ENCODE data around the gene SORL1.
"Not testable (repeated sequence)": the region's sequence is repeated elsewhere in the genome, so short reads cannot be mapped to it uniquely, and the experiment has no call there.

The SORL1 gene

DNA sequence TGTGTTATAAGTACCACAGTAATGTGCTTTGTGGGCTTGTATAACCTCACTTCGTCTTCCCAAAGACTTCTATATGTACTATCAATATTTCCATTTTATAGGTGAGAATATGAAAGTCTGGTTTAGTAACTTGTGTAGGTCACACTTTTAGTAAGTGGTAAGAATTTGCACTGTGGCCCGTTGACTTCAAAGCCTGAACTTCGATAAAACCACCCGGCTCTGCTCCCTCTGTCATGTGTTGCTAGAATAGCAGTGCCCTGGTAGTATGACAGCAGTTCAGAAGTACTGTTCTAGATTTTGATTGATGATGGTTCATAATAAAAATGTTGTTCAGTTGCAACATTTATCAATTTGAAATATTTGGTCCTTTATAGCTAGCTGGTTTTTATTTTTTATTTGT is 110.9 kb downstream of the SORL1 start:
- no peak for DNase-seq

DNA sequence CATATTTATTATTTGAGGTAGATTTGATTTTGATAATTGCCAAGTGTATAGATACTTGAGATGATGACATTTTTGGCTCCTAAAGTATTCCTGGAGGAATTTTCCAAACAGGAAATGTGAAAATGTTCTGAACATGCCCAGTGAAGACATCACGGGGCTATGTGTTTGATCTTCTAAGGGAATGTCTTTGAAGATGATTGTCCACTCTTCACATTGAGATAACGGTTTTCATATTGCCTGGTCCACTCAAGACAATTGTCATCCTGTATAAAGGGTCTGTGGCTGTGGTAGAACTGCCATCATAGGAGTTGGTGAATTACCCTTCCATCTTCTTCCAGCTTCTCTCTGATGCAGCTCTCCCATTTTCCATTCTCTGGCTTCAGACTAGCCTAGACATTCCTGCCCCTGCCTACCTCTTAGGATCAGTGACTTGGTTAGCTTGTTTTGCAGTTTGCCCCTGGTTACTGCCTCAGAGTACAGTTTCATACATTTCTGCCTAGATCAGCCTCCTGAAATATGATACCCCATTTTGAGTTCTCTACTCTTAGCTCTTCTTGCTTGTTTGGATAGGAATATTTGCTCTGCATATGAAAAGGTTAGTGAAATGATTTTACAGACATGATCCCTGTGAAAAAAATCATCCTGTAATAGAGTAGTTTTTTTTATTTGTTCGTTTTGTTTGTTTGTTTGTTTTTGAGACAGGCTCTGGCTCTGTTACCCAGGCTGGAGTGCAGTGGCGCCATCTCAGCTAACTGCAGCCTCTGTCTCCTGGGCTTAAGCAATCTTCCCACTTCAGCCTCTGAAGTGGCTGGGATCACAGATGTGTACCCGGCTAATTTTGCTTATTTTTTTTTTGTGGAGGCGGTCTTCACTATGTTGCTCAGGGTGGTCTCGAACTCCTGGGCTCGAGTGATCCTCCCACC is 112.0 kb downstream of the SORL1 start:
- DNase-seq = no peak

DNA sequence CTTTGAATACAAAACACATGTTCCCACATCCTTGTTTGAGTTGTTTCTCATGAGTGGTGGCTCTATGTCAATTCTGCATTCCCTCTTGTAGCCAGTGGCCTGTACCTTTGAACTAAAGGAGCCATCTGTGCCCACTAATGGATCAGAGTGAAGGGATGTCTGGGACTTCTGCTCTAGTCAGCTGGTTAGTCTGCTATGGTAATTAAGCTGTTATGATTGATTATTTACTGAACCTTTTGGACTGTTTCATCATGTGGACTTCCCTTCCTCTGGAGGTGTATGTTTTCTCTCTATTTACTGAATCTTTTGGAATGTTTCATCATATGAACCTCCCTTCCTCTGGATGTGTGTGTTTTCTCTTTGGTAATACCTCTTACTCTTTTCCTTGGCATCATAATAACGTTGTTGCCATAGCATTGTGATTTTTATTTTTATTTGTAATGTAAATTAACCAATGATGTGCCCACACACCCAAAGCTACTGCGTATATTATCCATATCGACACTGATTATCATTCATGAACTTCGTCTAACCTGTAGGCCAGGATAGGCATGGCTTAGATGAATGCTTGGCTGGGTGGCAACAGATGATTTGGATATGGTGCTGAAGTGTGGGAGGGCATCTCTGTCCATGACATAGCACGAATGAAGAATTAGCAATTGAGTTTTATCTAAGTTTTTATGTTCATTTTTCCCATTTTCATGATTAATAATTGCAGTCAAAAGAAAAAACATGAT is 113.0 kb downstream of the SORL1 start:
- no peak for DNase-seq

DNA sequence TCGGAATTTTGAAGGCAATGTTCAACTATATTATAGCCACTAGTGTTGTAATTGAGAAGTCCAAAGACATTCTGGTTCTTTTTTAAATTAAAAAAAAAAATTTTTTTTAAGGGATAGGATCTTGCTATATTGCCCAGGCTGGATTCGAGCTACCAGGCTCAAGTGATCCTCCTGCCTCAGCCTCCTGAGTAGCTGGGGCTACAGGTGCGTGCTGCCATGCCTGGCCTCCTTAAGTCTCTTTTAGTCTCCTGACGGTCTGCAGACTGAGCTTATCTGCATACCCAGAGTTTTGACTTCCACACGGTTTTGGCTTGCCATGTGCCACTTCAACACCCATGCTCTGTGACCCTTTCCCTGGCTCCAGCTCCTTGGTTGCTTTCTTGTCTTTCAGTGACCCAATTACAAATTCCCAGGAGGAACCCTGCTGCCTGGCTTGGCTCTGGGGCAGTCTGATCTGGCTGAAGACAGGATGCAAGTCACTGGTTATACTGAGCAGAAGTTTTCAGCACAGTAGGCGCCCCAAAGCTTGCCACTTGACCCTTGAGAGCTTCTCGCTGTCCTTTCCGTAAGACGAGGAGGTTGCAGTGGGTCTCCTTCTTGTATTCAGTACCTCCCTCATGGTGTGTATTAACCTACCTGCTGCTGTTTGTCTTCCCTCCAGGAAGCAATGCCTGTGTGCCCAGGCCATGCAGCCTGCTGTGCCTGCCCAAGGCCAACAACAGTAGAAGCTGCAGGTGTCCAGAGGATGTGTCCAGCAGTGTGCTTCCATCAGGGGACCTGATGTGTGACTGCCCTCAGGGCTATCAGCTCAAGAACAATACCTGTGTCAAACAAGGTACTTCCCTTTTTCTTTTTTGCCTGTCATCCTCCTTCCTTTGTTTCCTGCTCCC is 114.4 kb downstream of the SORL1 start:
- DNase-seq = no peak

DNA sequence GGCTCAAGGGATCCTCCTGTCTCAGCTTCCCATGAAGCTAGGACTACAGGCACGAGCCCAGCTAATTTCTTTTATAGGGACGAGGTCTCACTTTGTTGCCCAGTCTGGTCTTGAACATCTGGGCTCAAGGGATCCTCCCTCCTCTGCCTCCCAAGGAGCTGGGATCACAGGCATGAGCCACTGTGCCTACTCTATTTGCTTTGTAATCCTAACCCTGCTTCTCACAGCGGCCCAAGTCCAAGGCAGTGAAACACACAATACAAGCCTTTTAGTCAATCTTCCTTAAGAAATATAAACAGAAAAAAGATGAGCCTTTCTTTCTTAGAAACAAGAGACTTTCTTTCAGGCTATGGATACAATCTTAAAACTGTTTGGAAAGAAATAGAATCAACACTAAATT is 115.9 kb downstream of the SORL1 start:
- no peak for DNase-seq

DNA sequence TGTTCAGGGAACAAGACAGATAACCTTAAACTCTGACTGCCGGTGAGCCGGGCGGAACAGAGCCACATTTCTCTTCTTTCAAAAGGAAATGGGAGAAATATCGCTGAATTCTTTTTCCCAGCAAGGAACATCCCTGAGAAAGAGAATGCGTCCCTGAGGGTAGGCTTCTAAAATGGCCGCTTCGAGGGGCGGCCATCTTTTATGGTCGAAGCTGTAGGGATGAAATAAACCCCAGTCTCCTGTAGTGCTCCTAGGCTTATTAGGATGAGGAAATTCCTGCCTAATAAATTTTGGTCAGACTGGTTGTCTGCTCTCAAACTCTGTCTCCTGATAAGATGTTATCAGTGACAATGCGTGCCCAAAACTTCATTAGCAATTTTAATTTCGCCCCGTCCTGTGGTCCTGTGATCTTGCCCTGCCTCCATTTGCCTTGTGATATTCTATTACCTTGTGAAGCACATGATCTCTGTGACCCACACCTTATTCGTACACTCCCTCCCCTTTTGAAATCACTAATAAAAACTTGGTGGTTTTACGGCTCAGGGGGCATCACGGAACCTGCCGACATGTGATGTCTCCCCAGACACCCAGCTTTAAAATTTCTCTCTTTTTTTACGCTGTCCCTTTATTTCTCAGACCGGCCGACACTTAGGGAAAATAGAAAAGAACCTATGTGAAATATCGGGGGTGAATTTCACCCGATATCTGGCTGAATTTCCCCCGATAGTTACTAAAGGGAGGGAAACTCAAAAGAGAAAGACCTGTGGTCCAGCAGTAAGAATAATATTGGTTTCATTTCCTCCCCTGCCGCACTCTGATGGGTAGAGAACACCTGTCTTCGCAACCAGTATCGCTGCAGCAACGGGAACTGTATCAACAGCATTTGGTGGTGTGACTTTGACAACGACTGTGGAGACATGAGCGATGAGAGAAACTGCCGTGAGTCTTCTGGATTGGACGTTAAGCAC is 117.5 kb downstream of the SORL1 start:
- DNase-seq = not testable (repeated sequence)

DNA sequence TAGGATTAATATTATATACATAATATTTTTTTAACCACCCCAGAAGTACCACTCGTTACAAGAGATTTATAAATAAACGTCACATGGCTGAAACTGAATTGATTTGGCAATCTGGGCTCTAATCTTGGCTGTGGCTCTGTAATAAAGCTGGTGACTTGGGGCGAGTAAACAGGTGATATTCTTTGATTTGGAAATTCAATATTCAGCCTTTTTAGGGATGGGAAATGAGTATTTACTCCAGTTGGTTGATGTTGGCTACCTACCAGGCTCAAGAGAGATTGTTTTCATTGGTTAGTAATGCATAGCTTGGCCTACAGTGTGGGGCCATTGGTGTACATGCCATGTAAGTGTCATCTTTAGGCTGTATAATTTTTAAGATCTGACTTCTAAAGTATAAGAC is 118.3 kb downstream of the SORL1 start:
- no peak for DNase-seq

DNA sequence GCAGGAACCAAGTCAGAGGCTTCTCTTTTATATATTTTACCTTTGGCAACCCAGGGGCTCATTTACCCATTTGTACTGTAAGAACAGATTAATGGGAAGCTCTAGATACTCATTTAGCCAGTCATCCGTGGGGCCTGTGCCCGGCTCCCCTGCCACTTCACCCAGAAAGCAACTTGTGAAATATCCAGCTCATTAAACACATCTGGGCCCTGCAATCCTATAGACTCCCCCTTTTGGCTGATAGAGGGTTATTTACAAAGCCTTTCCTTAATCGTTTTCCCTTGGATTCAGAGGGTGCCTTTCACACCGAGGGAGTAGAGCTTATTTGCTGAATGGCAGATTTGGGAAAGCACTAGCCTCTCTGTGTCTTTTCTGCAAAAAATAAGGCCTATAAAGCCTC is 119.4 kb downstream of the SORL1 start:
- no peak for DNase-seq

DNA sequence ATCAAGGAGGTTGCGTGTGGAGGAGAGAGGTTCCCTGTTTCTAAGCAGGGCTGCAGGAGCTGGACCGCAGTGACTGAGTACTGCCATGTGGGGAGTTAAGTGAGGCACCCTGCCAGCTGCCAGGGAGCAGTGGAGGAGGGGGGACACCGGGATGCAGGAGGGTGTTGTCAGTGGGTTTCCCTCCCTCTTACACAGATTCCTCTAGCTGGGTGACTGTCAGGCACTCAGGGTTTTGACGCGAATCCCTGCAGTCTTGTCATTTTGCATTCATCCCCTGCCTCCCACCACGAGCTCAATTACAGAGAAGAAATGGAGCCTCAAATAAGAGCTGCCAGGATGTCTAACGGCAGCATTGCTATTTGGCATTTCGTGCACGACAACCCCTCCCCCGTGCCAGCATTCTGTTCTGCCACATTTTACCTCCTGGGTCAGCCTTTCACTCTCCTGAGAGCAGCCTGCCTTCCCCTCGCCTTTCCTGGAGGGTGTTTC is 120.5 kb downstream of the SORL1 start:
- no peak for DNase-seq

DNA sequence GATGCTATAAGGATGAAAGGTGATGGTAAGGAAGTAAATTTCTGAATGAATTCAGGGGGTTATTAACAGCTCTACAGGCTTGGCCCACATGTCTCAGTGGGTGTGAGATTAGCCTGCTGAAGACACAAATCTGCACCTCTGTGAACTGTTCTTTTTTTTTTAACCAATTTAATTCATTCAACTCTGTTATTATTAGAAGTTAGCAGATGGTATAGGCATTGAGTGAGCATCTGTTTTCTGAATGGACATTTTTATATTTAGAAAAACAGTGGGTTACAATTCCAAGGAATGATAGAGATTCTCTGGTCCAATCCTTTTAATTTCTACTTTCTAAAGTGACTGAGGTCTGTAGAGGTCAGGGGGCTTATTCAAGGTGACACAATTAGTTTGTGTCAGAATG is 122.7 kb downstream of the SORL1 start:
- DNase-seq = no peak

DNA sequence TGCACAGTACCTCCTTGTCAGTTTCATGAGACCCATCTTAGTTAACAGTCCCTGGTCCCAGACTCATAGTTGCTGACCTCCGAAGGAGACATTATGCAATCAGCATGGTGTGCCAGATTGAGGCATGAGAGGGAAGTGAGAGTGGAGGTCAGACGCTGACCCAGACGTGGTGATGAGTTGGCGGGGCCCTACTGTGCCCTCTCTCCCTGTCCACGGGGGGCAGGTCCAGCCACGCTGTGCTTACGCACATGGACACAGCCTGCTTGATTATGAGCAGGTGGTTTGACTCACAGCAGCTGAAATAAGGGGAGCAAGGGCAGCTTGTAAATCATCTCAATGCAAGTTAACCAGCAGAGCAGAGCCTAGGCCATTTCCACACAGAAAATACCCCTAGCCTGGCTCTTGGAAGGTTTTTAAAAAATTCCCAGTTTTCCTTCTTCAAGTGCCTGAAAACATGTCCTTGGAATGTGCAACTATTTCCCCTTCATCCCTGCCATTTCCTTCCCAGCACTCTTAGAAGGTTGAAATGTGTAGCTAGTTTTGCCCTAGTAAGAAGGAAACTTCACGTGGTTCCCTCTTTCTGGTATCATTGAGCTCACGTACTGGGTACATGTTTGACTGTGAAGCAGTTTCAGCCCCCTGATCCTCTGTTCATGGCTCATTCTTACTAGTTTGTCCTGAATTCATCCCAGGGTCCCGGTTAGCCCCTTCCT is 123.3 kb downstream of the SORL1 start:
- DNase-seq = no peak

DNA sequence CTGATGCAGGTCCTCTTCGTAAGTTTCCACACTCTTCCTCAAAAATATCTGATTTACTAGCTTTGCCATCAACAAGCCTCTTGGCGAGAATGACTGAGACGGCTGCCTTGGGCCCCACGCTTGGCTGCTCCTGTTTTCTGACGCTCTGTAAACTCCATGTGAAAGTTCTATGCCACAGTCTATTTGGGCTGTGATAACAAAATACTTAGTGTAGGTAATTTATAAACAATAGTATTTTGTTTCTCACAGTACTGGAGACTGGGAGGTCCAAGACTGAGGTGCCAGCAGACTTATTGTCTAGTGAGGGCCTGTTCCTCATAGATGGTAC is 123.8 kb downstream of the SORL1 start:
- DNase-seq = no peak

DNA sequence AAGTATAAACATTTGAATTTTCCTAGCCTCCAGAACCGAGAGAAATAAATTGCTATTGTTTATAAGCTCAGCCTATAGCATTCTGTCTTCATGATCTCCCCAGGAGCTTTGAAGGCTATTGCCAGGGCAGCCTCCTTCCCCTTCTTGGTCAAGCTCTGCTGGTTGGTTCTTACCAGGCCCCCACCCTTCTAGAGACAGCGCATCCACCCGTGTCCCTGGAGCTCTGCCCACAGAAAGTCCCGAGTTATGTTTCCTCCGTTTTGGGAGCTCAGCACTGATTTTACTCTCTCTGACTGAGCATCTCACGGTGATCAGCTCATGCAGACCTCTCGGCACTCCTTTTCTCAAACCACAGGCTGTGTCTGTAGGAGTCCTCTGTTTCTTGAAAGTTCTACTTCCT is 124.4 kb downstream of the SORL1 start:
- DNase-seq = no peak

DNA sequence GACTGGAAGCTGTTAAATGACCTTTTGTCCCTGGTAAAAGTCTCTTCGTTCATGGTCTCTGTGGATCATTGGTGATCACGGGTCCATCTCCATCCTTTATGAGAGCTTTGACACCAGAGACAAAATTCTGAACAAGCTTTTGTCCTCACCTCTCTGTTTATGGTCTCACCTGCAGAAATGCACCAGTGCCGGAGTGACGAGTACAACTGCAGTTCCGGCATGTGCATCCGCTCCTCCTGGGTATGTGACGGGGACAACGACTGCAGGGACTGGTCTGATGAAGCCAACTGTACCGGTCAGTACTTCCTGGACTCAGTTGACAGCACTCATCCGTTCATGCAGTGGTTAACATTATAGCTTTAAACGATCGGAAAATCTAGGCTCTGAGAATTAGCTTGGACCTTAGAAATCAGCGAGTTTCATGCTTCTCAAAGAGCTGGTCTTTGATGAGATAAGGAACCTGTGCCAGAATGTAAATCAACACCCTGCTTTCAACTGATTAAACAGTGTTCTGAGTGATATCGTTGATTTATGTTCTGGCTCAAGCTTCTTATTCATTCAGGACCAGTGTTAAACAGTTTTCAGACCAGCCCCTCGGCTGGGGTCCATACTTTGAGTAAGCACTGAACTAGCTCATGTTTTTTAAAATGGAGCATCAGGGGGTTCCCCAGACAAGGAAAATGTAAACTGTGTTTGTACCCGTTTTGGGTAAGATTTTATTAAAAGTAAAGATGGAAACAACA is 125.2 kb downstream of the SORL1 start:
- no peak for DNase-seq

DNA sequence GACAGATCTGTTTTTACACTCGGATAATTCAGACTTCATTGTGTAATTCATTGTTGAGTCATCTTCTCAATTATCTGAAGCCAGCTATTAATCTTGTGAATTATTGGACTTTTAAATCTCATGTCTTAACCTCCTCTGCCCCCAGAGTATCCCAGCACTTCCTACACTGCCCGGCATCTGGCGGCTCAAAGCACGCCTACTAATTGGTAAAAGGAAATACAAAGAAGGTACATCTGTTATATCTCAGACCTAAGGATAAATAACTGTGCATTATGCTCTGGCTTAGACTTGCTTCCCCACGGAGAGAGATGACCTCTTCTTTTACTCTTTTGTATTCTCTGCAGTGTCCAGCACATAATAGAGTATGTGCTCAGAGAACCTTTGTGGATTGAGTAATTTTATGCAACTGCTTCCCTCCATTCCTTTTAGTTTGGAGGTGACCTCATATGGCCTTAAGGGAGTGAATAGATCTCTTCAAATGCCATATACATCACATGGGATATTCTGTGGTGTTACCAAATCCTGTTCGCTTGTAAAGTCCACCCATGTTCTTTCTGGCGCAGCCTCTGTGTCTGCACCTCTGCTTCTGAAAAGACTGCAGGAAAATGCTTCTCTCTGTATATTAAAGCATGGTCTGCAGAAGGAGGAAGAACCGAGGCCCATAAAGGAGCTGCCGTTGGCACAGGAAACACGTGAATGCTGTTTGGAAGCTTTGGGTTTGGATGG is 126.3 kb downstream of the SORL1 start:
- DNase-seq = no peak

DNA sequence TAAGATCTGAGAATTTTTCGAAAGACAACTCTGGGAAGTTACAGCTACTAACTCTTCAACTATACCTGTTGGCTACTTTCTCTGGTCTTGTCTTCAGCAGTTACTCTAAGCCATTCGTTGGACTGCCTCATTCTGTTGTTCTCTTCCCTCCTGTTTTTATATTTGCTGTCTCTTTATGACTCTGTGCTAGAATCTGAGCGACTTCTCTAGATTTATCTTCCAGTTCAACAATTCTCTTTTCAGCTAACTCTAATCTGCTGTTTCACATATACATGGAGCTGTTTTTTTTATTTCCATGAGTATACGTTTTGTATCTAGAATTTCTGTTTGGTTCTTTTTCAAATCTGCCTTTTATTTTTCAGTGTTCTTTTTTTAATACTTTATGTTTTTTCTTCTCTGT is 128.0 kb downstream of the SORL1 start:
- no peak for DNase-seq

DNA sequence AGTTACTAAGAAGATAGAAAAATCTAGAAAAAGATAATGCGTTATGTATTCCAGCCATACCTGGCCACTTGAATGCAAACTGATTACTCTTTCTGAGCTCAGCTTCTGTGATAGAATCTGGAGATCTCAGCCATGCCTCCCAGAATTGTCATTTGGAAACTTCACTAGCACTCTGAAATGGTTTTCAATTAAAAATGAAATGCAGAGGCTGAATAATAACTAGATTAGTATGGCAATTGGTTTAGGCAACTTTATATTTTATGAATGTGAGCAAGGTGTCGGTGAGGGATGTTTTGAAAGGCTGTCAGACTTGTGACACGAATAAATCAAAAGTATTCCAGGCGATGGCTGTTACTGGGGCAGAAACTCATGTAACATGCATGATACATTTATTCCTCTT is 129.5 kb downstream of the SORL1 start:
- no peak for DNase-seq

DNA sequence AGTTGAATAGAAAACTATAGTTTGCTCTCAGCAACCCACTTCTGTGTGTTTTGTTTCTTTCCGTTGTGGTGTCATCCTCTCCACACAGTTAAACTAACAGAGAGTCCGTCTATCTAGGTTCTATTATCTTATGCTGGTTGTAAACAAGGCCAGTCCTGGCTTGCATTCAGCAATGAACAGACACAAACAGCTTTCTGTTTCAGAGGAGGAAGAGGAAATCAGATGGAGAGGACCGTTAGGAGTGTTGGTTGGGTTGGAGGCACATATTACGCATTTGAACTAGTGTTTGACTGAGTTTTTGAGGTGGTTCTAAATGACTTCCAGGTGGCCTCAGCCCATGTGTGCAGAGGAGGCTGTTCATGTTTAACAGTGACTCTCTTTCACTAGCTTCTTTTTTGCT is 130.2 kb downstream of the SORL1 start:
- no peak for DNase-seq

DNA sequence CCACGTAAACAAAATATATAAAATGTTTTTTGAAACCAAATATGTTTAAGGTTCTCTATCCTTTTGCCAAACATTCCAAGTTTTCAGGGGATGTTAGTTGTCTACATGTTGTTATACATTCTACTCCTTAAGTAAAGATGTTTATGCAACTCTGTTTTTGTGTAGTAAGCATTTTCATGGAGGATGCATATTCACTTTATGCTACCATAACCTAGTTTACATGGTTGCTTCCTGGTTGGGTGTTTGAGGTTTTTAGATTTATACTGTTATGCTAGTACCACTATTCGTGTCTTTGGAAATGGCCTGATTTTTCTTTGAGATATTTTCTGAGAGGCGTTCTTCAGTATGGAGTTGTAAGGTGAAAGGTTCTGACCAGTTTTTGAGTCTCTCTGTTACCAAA is 131.7 kb downstream of the SORL1 start:
- DNase-seq = no peak

All from right kidney (tissue), 1 donor.